SK-N-MC (cell line): ENCODE results near the gene ADISSP.

Experiments used
- EZH2 ChIP-seq: fragments of 200-600 bp; sonication (generic); IDR thresholded peaks from one replicate; pipeline ENCODE4 v1.6.1; 2017; ENCODE audit warnings: antibody characterized with exemption
- POLR2AphosphoS5 ChIP-seq: IDR thresholded peaks from 2 replicates; pipeline ENCODE4 v1.6.1; 2012; ENCODE audit warnings: mild to moderate bottlenecking, low read depth, low read length, borderline replicate concordance

GRCh38 chr20:3798908-3799248, 31.3 kb upstream of the ADISSP start:
- TF ChIP-seq POLR2AphosphoS5, result no peak; the same call in 1 of the 2 replicates
- no peak for TF ChIP-seq EZH2
